Endodermal cell (in vitro differentiated cells): ENCODE results near the gene CDK7. TPM values are rescaled to one million over a fixed set of nuclear protein-coding genes. Genes with fewer than 3 reads are reported as not detected.
"Not testable (repeated sequence)": the region's sequence is repeated elsewhere in the genome, so short reads cannot be mapped to it uniquely, and the experiment has no call there.

ENCODE experiments used
- DNase-seq: peaks from one replicate; pipeline ENCODE4 v3.0.0-alpha.2; 2017
- H3K27ac ChIP-seq: 2 replicates; pipeline ENCODE4 v1.5.1; 2013; ENCODE audit warnings: mild to moderate bottlenecking, low read depth, low read length, moderate library complexity
- H3K27me3 ChIP-seq: 2 replicates; pipeline ENCODE4 v1.6.1; 2013; ENCODE audit warnings: mild to moderate bottlenecking, low read length, moderate library complexity; ENCODE audit not compliant: insufficient read depth, control insufficient read depth, poor library complexity, severe bottlenecking
- H3K36me3 ChIP-seq: 2 replicates; pipeline ENCODE4 v1.7.0; 2013; ENCODE audit warnings: mild to moderate bottlenecking, low read length, moderate library complexity; ENCODE audit not compliant: control insufficient read depth, insufficient read depth
- H3K4me1 ChIP-seq: one replicate; pipeline ENCODE4 v1.7.0; 2013; ENCODE audit warnings: low read length; ENCODE audit not compliant: control insufficient read depth, insufficient read depth
- H3K4me3 ChIP-seq: 2 replicates; pipeline ENCODE4 v1.5.1; 2013; ENCODE audit warnings: mild to moderate bottlenecking, low read length, moderate library complexity
- H3K9ac ChIP-seq: 2 replicates; pipeline ENCODE4 v1.6.1; 2013; ENCODE audit warnings: mild to moderate bottlenecking, low read length, moderate library complexity; ENCODE audit not compliant: poor library complexity, severe bottlenecking; ENCODE audit errors: extremely low read depth
- H3K9me3 ChIP-seq: 2 replicates; pipeline ENCODE4 v1.6.1; 2013; ENCODE audit warnings: mild to moderate bottlenecking, low read length, moderate library complexity; ENCODE audit not compliant: control insufficient read depth
- H3K27ac Mint-ChIP-seq: 2 replicates; pipeline ENCODE4 v1.8.0; 2020; ENCODE audit warnings: mixed read lengths
- H3K27me3 Mint-ChIP-seq: 2 replicates; pipeline ENCODE4 v1.8.0; 2021; ENCODE audit warnings: mild to moderate bottlenecking, mixed read lengths; ENCODE audit not compliant: insufficient read depth
- H3K36me3 Mint-ChIP-seq: 2 replicates; pipeline ENCODE4 v1.8.0; 2020; ENCODE audit warnings: low read depth, mixed read lengths
- H3K4me1 Mint-ChIP-seq: 2 replicates; pipeline ENCODE4 v1.8.0; 2020; ENCODE audit warnings: mixed read lengths
- H3K4me3 Mint-ChIP-seq: 2 replicates; pipeline ENCODE4 v1.8.0; 2020; ENCODE audit warnings: mild to moderate bottlenecking, moderate library complexity, mixed read lengths
- H3K9me3 Mint-ChIP-seq: 2 replicates; pipeline ENCODE4 v1.8.0; 2020; ENCODE audit warnings: mild to moderate bottlenecking, mixed read lengths
- CTCF ChIP-seq: fragments of 200-600 bp; sonication (generic); conservative IDR thresholded peaks from 2 replicates; pipeline ENCODE4 v1.5.0; 2021; ENCODE audit warnings: antibody characterized with exemption, mild to moderate bottlenecking
- WGBS, 2 experiments: methylation state at CpG; one replicate each; pipeline versions ENCODE4 v1.1.5 to v1.1.7; 2013; ENCODE audit warnings: missing lambda C conversion rate in 2 of 2, mixed read lengths in 1 of 2; ENCODE audit not compliant: insufficient coverage in 1 of 2, insufficient read length in 1 of 2; 5-methylcytosine and 5-hydroxymethylcytosine counted together
- total RNA-seq, 2 donors: library from RNA; stranded (reverse); fragmentation: NEBNext Ultra II Directional in 1 of 2; extraction: Animal tissue kit (Norgen Biotek cat#: 25700) in 1 of 2; gene quantifications; 2 replicates in 1 of 2; 3 replicates in 1 of 2; pipeline ENCODE4 v1.2.1, GENCODE V29; 2021

The CDK7 gene
- total RNA-seq, 2 donors from 2014 or later, result 49.7 to 52.0 TPM

GRCh38 chr5:69219939-69220338 lies 14.7 kb upstream of the CDK7 start:
- DNase-seq, result no peak
- peaks cover 2% of the 10 kb centered on the region for H3K4me1 Mint-ChIP-seq
- peaks cover 26% of the 10 kb centered on the region for H3K9me3 Mint-ChIP-seq
- H3K27ac ChIP-seq, result no peak overlapping the region
- H3K27ac Mint-ChIP-seq, result no peak overlapping the region
- TF ChIP-seq CTCF, result no peak
- H3K9ac ChIP-seq, result no peak overlapping the region
- no peak overlapping the region for H3K4me3 ChIP-seq
- peaks cover 23% of the 10 kb centered on the region for H3K36me3 Mint-ChIP-seq
- H3K27me3 Mint-ChIP-seq, result no peaks in the 10 kb centered on the region
- H3K4me3 Mint-ChIP-seq, result no peak overlapping the region
- H3K4me1 ChIP-seq, result no peaks in the 10 kb centered on the region
- H3K27me3 ChIP-seq, result no peaks in the 10 kb centered on the region
- H3K9me3 ChIP-seq, result peaks cover 14% of the 10 kb centered on the region
- peaks cover 17% of the 10 kb centered on the region for H3K36me3 ChIP-seq

GRCh38 chr5:69220371-69220770 lies 14.3 kb upstream of the CDK7 start:
- H3K4me1 Mint-ChIP-seq, H3K27ac ChIP-seq, H3K9ac ChIP-seq, H3K4me1 ChIP-seq, DNase-seq, H3K4me3 Mint-ChIP-seq, H3K4me3 ChIP-seq, H3K27me3 Mint-ChIP-seq, H3K27ac Mint-ChIP-seq, H3K27me3 ChIP-seq: not testable (repeated sequence)
- Histone ChIP-seq H3K36me3 (peaks cover 17% of the 10 kb centered on the region), H3K9me3 (peaks cover 14% of the 10 kb centered on the region)
- 98 to 100% methylated on average over 1 to 15 of the region's 18 CpGs for WGBS, 2 experiments
- Mint-ChIP-seq H3K36me3 (peaks cover 23% of the 10 kb centered on the region), H3K9me3 (peaks cover 26% of the 10 kb centered on the region)

- not testable (repeated sequence) for H3K27ac Mint-ChIP-seq
- WGBS, 2 experiments, result 98% methylated on average over 5 of the region's 9 CpGs; no CpG with 5 or more reads in 1 of the 2 experiments
These were observed 13.9 kb upstream of the CDK7 start for GRCh38 chr5:69220833-69221232.

GRCh38 chr5:69224520-69224919 lies 10.2 kb upstream of the CDK7 start:
- no peak for TF ChIP-seq CTCF
- H3K9me3 Mint-ChIP-seq, result peaks cover 20% of the 10 kb centered on the region
- Histone ChIP-seq H3K9me3 (peaks cover 7% of the 10 kb centered on the region), H3K27me3 (no peaks in the 10 kb centered on the region), H3K4me3 (no peak overlapping the region), H3K27ac (no peak overlapping the region), H3K4me1 (no peaks in the 10 kb centered on the region), H3K36me3 (peaks cover 34% of the 10 kb centered on the region), H3K9ac (no peak overlapping the region)
- no peak overlapping the region for H3K27ac Mint-ChIP-seq
- WGBS, 2 experiments, result 95 to 98% methylated on average over 8 of the region's 8 CpGs
- no peak for DNase-seq
- no peaks in the 10 kb centered on the region for H3K27me3 Mint-ChIP-seq
- no peaks in the 10 kb centered on the region for H3K4me1 Mint-ChIP-seq
- H3K4me3 Mint-ChIP-seq, result no peak overlapping the region
- H3K36me3 Mint-ChIP-seq, result peaks cover 34% of the 10 kb centered on the region

More at GRCh38 chr5:69220833-69221232, 13.9 kb upstream of the CDK7 start:
- Mint-ChIP-seq H3K36me3 (peaks cover 24% of the 10 kb centered on the region), H3K9me3 (peaks cover 26% of the 10 kb centered on the region)
- H3K4me1 Mint-ChIP-seq, H3K27me3 ChIP-seq, H3K9ac ChIP-seq, H3K4me3 Mint-ChIP-seq, DNase-seq, H3K27me3 Mint-ChIP-seq, H3K4me1 ChIP-seq, H3K4me3 ChIP-seq, H3K27ac ChIP-seq: not testable (repeated sequence)
- Histone ChIP-seq H3K9me3 (peaks cover 14% of the 10 kb centered on the region), H3K36me3 (peaks cover 18% of the 10 kb centered on the region)
